CD4-positive, alpha-beta T cell (primary cell): Measurements from ENCODE around the gene AMDHD2. TPM values are rescaled to one million over a fixed set of nuclear protein-coding genes. Genes with fewer than 3 reads are reported as not detected.

Source experiments
- ATAC-seq: fragments of 200-7000 bp; cut with Tn5 transposase; one replicate; pipeline ENCODE4 v1.10.0; 2022; ENCODE audit warnings: mild to moderate bottlenecking; ENCODE audit not compliant: poor library complexity
- CTCF ChIA-PET: fragments of 350-600 bp; sonication (Branson Sonifier 250); formaldehyde crosslinking; loops from one replicate; lab custom pipeline; 2021; ENCODE audit warnings: antibody characterized with exemption, inconsistent platforms; lab: Charles Lee
- POLR2A ChIA-PET: fragments of 350-600 bp; sonication (Branson Sonifier 250); formaldehyde crosslinking; loops from one replicate; lab custom pipeline; 2021; ENCODE audit warnings: antibody characterized with exemption, inconsistent platforms; lab: Charles Lee
- DNase-seq, 14 experiments: peaks; one replicate each; pipeline ENCODE4 v3.0.0-alpha.2; 2013 to 2020; ENCODE audit warnings: mixed read lengths in 2 of 14
- H3K27ac ChIP-seq, 2 donors: one replicate each; pipeline versions ENCODE4 v1.5.1 to v1.7.0; 2013; ENCODE audit warnings: low read length in 2 of 2, low read depth in 1 of 2, mild to moderate bottlenecking in 1 of 2
- H3K27me3 ChIP-seq, 2 experiments: 1 replicate in 1 of 2; 2 replicates in 1 of 2; pipeline versions ENCODE4 v1.6.1 to v1.7.0; 2013; ENCODE audit warnings: low read length in 2 of 2, control low read depth in 1 of 2, mild to moderate bottlenecking in 1 of 2, moderate library complexity in 1 of 2; ENCODE audit not compliant: insufficient read depth in 2 of 2, control insufficient read depth in 1 of 2
- H3K36me3 ChIP-seq: one replicate; pipeline ENCODE4 v1.6.1; 2013; ENCODE audit warnings: low read length, control low read depth; ENCODE audit not compliant: insufficient read depth
- H3K4me1 ChIP-seq: one replicate; pipeline ENCODE4 v1.6.1; 2013; ENCODE audit warnings: low read length, control low read depth; ENCODE audit not compliant: insufficient read depth
- H3K4me3 ChIP-seq: one replicate; pipeline ENCODE4 v1.5.1; 2013; ENCODE audit warnings: mild to moderate bottlenecking, low read length, moderate library complexity
- H3K9me3 ChIP-seq, 2 experiments: 1 replicate in 1 of 2; 2 replicates in 1 of 2; pipeline versions ENCODE4 v1.6.1 to v1.7.0; 2013; ENCODE audit warnings: low read length in 2 of 2, mild to moderate bottlenecking in 2 of 2, control low read depth in 1 of 2, moderate library complexity in 1 of 2; ENCODE audit not compliant: control insufficient read depth in 1 of 2, insufficient read depth in 1 of 2
- H3K27ac Mint-ChIP-seq: one replicate; pipeline ENCODE4 v1.8.0; 2020; ENCODE audit warnings: mixed read lengths
- H3K27me3 Mint-ChIP-seq: one replicate; pipeline ENCODE4 v1.8.0; 2021; ENCODE audit warnings: mixed read lengths
- H3K36me3 Mint-ChIP-seq: one replicate; pipeline ENCODE4 v1.8.0; 2021; ENCODE audit warnings: low read depth, mixed read lengths
- H3K4me1 Mint-ChIP-seq: one replicate; pipeline ENCODE4 v1.8.0; 2021; ENCODE audit warnings: low read depth, mixed read lengths
- H3K4me3 Mint-ChIP-seq: one replicate; pipeline ENCODE4 v1.8.0; 2020; ENCODE audit warnings: mild to moderate bottlenecking, mixed read lengths
- H3K9me3 Mint-ChIP-seq: one replicate; pipeline ENCODE4 v1.8.0; 2020; ENCODE audit warnings: mixed read lengths
- intact Hi-C, 2 experiments: fragments of 100-400 bp; cut with DNase I in 1 of 2; cut with micrococcal nuclease in 1 of 2; formaldehyde crosslinking; loops; one replicate each; pipeline versions ENCODE4 v1.15.1 to v1.9.0; 2023 to 2025; cut with DNase I, micrococcal nuclease
- total RNA-seq, 174 experiments: library from RNA in 2 of 174; stranded (reverse) in 2 of 174; gene quantifications; one replicate each; pipeline ENCODE4 v1.2.3 and lab custom pipeline; 2021 to 2026
- TF ChIP-seq, protein P1 (sequence below): fragments of 200-600 bp; IDR thresholded peaks from one replicate; pipeline ENCODE4 v1.8.0; 2022; ENCODE audit warnings: antibody characterized with exemption, mild to moderate bottlenecking

Gene AMDHD2
- total RNA-seq, 2 experiments from 2014 or later = 171 to 177 TPM

DNA sequence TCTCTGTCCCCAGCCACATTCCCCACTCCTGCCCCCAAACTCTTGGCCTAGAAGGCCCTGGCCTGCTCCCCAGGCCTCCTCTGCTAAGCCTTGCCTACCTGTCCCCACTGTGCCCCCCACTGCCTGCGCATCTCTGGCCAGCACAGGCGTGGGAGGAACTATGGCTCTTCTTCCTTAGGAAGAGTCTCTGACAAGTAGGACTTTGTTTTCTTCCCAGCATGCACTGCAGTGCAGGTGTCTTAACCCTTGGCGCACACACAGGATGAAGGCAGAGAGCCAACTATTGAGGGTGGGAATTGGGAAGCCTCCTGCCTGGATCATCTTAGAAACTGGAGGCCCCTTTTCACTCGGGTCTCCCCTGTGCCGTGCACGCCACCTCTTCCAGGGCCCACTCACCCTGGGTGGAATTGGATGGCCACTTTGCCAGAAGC is 3.6 kb downstream of the AMDHD2 start:
- H3K27ac Mint-ChIP-seq = peak overlapping the region; percentile 57
- H3K27ac ChIP-seq = no peak overlapping the region
- no peaks in the 10 kb centered on the region for H3K9me3 Mint-ChIP-seq
- peak overlapping the region; percentile 69 for H3K4me3 Mint-ChIP-seq
- H3K27me3 ChIP-seq = no peaks in the 10 kb centered on the region
- no peaks in the 10 kb centered on the region for H3K9me3 ChIP-seq
- TF ChIP-seq, protein P1, sequence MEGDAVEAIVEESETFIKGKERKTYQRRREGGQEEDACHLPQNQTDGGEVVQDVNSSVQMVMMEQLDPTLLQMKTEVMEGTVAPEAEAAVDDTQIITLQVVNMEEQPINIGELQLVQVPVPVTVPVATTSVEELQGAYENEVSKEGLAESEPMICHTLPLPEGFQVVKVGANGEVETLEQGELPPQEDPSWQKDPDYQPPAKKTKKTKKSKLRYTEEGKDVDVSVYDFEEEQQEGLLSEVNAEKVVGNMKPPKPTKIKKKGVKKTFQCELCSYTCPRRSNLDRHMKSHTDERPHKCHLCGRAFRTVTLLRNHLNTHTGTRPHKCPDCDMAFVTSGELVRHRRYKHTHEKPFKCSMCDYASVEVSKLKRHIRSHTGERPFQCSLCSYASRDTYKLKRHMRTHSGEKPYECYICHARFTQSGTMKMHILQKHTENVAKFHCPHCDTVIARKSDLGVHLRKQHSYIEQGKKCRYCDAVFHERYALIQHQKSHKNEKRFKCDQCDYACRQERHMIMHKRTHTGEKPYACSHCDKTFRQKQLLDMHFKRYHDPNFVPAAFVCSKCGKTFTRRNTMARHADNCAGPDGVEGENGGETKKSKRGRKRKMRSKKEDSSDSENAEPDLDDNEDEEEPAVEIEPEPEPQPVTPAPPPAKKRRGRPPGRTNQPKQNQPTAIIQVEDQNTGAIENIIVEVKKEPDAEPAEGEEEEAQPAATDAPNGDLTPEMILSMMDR = no peak
- H3K4me1 ChIP-seq = peaks cover 27% of the 10 kb centered on the region
- POLR2A ChIA-PET = interaction anchor here (1.0 kb wide), 1 partner anchor 9 kb away, joined by 3 read pairs; no protein-coding TSS in a partner anchor
- peaks cover 59% of the 10 kb centered on the region for H3K36me3 ChIP-seq
- peaks cover 37% of the 10 kb centered on the region for H3K4me1 Mint-ChIP-seq
- H3K36me3 Mint-ChIP-seq = peaks cover 65% of the 10 kb centered on the region
- ATAC-seq (no peak), DNase-seq (peak in 1 of 14 experiments; percentile 17)
- CTCF ChIA-PET = no interaction called here
- H3K4me3 ChIP-seq = no peak overlapping the region
- intact Hi-C loops = loop anchor here in 1 of 2 experiments (2.0 kb wide), 1 partner anchor 21 kb away; no protein-coding TSS in a partner anchor
- peaks cover 6% of the 10 kb centered on the region for H3K27me3 Mint-ChIP-seq

GRCh38 chr16:2524339-2524938 is 4.3 kb downstream of the AMDHD2 start:
- no peak for ATAC-seq
- Histone ChIP-seq H3K9me3 (no peaks in the 10 kb centered on the region), H3K27me3 (no peaks in the 10 kb centered on the region), H3K4me1 (peaks cover 21% of the 10 kb centered on the region), H3K27ac (no peak overlapping the region), H3K36me3 (peaks cover 59% of the 10 kb centered on the region), H3K4me3 (no peak overlapping the region)
- ChIA-PET CTCF (no interaction called here), POLR2A (interaction anchor here (1.0 kb wide), 1 partner anchor 8 kb away, joined by 3 read pairs; no protein-coding TSS in a partner anchor)
- no peak for DNase-seq
- intact Hi-C loops = no loop called here
- H3K36me3 Mint-ChIP-seq = peaks cover 62% of the 10 kb centered on the region
- peak overlapping the region; percentile 13 for H3K4me3 Mint-ChIP-seq
- H3K27ac Mint-ChIP-seq = peak overlapping the region; percentile 57
- peaks cover 31% of the 10 kb centered on the region for H3K4me1 Mint-ChIP-seq
- H3K27me3 Mint-ChIP-seq = peaks cover 6% of the 10 kb centered on the region
- TF ChIP-seq, protein P1 = no peak
- H3K9me3 Mint-ChIP-seq = no peaks in the 10 kb centered on the region

DNA sequence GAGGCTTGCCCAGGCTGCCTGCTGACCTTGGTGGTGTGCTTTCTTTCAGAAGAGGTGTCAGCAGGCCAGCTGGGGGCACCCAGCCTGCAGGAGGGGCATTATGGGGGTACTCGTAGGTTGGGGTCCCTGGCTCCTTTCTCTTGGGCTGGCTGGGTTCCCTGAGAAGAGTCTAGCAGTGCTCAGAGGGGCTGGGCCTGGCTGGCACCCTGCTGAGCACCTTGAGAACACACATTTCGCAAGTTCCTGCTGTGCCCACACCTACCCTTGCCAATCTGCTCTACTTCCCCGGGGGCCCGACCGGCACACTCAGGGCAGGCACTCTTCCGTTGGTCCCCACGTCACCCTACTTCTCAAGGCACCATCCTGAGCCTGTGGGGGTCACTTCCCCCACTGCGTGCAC is 6.0 kb downstream of the AMDHD2 start:
- no peaks in the 10 kb centered on the region for H3K9me3 ChIP-seq
- no peaks in the 10 kb centered on the region for H3K9me3 Mint-ChIP-seq
- DNase-seq = peak in 1 of 14 experiments; percentile 24
- peaks cover 58% of the 10 kb centered on the region for H3K36me3 Mint-ChIP-seq
- H3K27ac ChIP-seq = no peak overlapping the region
- H3K27me3 Mint-ChIP-seq = peaks cover under 1% of the 10 kb centered on the region
- peaks cover 20% of the 10 kb centered on the region for H3K4me1 Mint-ChIP-seq
- H3K4me3 Mint-ChIP-seq = peak overlapping the region; percentile 30
- TF ChIP-seq, protein P1 = no peak
- H3K27me3 ChIP-seq = no peaks in the 10 kb centered on the region
- H3K4me3 ChIP-seq = no peak overlapping the region
- intact Hi-C loops = no loop called here
- H3K36me3 ChIP-seq = peaks cover 58% of the 10 kb centered on the region
- ATAC-seq = no peak
- H3K4me1 ChIP-seq = peaks cover 12% of the 10 kb centered on the region
- CTCF ChIA-PET = no interaction called here
- POLR2A ChIA-PET = no interaction called here
- H3K27ac Mint-ChIP-seq = peak overlapping the region; percentile 4
